Natural killer cell (primary cell): Measurements from ENCODE around the gene RAB31. TPM values are rescaled to one million over a fixed set of nuclear protein-coding genes. Genes with fewer than 3 reads are reported as not detected.
"Not testable (repeated sequence)": the region's sequence is repeated elsewhere in the genome, so short reads cannot be mapped to it uniquely, and the experiment has no call there.

Experiments
- ATAC-seq, 3 donors: fragments of 150-1000 bp in 2 of 3; fragments of 200-7000 bp in 1 of 3; cut with Tn5 transposase; 1 replicate in 1 of 3; 2 replicates in 2 of 3; pipeline ENCODE4 v1.10.0; 2021; ENCODE audit warnings: mild to moderate bottlenecking in 2 of 3, moderate library complexity in 2 of 3
- DNase-seq, 2 donors: peaks; one replicate each; pipeline versions ENCODE4 v3.0.0 to v3.0.0-alpha.2; 2013 to 2021; ENCODE audit warnings: mixed read lengths in 1 of 2
- H3K27ac ChIP-seq: one replicate; pipeline ENCODE4 v1.5.1; 2013; ENCODE audit warnings: mild to moderate bottlenecking, low read length
- H3K27me3 ChIP-seq: one replicate; pipeline ENCODE4 v1.6.1; 2013; ENCODE audit warnings: low read length; ENCODE audit not compliant: control insufficient read depth, insufficient read depth
- H3K36me3 ChIP-seq: one replicate; pipeline ENCODE4 v1.6.1; 2013; ENCODE audit warnings: low read length; ENCODE audit not compliant: control insufficient read depth, insufficient read depth
- H3K4me1 ChIP-seq: one replicate; pipeline ENCODE4 v1.6.1; 2013; ENCODE audit warnings: low read length; ENCODE audit not compliant: control insufficient read depth, insufficient read depth
- H3K4me3 ChIP-seq: one replicate; pipeline ENCODE4 v1.5.1; 2013; ENCODE audit warnings: low read length
- H3K9me3 ChIP-seq: one replicate; pipeline ENCODE4 v1.6.1; 2013; ENCODE audit warnings: low read length; ENCODE audit not compliant: control insufficient read depth, insufficient read depth
- H3K27ac Mint-ChIP-seq, 2 donors: one replicate each; pipeline ENCODE4 v1.8.0; 2022; ENCODE audit warnings: mild to moderate bottlenecking in 2 of 2, mixed read lengths in 2 of 2, moderate library complexity in 1 of 2
- H3K27me3 Mint-ChIP-seq, 2 donors: one replicate each; pipeline ENCODE4 v1.8.0; 2022; ENCODE audit warnings: low read depth in 2 of 2, mixed read lengths in 2 of 2
- H3K36me3 Mint-ChIP-seq: one replicate; pipeline ENCODE4 v1.8.0; 2022; ENCODE audit warnings: mixed read lengths
- H3K4me1 Mint-ChIP-seq, 2 donors: one replicate each; pipeline ENCODE4 v1.8.0; 2022; ENCODE audit warnings: mixed read lengths in 2 of 2
- H3K4me3 Mint-ChIP-seq: one replicate; pipeline ENCODE4 v1.8.0; 2022; ENCODE audit warnings: mild to moderate bottlenecking, moderate library complexity, mixed read lengths
- H3K9me3 Mint-ChIP-seq, 2 donors: one replicate each; pipeline ENCODE4 v1.8.0; 2022; ENCODE audit warnings: mixed read lengths in 2 of 2
- CTCF ChIP-seq: fragments of 200-600 bp; IDR thresholded peaks from one replicate; pipeline ENCODE4 v1.8.0; 2022; ENCODE audit warnings: antibody characterized with exemption
- WGBS: methylation state at CpG from one replicate; pipeline ENCODE4 v1.1.7; 2013; ENCODE audit warnings: missing lambda C conversion rate; ENCODE audit not compliant: insufficient coverage; 5-methylcytosine and 5-hydroxymethylcytosine counted together
- intact Hi-C: fragments of 100-400 bp; cut with micrococcal nuclease; formaldehyde crosslinking; loops from one replicate; pipeline ENCODE4 v1.14.2; 2022
- total RNA-seq, 4 donors: library from RNA; stranded (reverse); fragments of 120-200 nt in 1 of 4; gene quantifications; one replicate each; pipeline versions ENCODE4 v1.2.3 to v1.2.4, GENCODE V29; 2013 to 2022

RAB31 gene
- total RNA-seq, 3 donors from 2014 or later (not counting 1 experiment from before 2014, with no cell fraction given), result 5.3 to 26.1 (median 9.9) TPM

DNA sequence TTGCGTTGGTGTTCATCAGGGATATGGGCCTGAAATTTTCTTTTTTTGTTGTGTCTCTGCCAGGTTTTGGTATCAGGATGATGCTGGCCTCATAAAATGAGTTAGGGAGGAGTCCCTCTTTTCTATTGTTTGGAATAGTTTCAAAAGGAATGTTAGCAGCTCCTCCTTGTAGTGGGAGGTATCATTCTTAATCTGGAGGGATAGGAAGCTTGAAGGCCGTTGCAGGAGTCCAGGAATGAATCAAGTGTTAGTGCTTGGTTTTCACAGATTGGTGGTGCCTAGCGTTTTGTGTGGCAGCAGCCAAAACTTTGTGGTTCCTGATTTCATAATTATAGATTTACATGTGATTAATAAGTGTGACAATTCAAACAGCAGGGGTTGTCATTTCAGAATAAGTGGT, 62.0 kb downstream of the RAB31 start:
- intact Hi-C loops, H3K9me3 ChIP-seq, DNase-seq, H3K4me3 Mint-ChIP-seq, H3K27me3 ChIP-seq, H3K4me3 ChIP-seq, H3K27ac Mint-ChIP-seq, H3K36me3 Mint-ChIP-seq, H3K27ac ChIP-seq, H3K9me3 Mint-ChIP-seq, ATAC-seq, H3K36me3 ChIP-seq: not testable (repeated sequence)
- peaks cover 12 to 21% of the 10 kb centered on the region in 2 donors for H3K27me3 Mint-ChIP-seq
- 66% methylated on average over 3 of the region's 3 CpGs for WGBS
- H3K4me1 Mint-ChIP-seq, result peaks cover 8 to 11% of the 10 kb centered on the region in 2 donors
- peaks cover 16% of the 10 kb centered on the region for H3K4me1 ChIP-seq

DNA sequence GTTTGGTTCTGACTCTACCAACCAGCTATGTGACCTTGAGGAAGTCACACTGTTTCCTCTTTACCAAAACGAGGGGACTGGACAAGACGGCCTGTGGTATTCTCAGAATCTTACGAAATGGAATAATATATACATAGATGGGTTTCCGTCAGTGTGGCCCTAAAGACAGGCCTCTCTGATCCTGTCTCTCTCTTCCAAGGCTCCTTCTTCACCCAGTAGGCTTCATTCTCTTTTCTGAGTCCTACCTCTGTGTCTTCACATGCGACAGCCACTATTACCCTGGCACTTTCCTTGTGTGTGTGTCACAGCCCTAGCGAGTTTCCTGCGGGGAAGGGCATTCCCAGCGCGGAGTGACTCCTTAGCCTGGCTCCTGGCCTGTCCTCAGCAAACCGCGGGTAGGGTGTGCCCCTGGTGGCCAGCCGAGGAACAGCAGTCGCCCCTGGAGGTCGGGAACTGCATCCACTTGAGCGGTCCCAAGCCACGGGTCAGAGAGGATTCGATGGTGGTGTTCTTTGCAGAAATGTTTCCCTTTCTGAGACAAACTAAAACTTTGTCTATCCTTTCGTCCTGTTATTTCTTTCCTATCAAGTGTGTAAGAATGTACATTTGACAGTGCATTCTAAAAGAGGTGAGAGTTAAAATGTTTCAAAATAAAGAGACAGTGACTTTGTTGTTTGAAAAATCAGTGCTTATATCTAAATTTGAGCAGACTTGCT, 63.3 kb downstream of the RAB31 start:
- intact Hi-C loops, result loop anchor here (1.0 kb wide), 2 partner anchors 159 to 196 kb away; no protein-coding TSS in a partner anchor
- peaks cover 12 to 21% of the 10 kb centered on the region in 2 donors for H3K27me3 Mint-ChIP-seq
- no peak overlapping the region for H3K4me3 Mint-ChIP-seq
- H3K36me3 ChIP-seq, result no peaks in the 10 kb centered on the region
- H3K4me1 Mint-ChIP-seq, result peaks cover 8 to 11% of the 10 kb centered on the region in 2 donors
- H3K9me3 ChIP-seq, result no peaks in the 10 kb centered on the region
- ATAC-seq (peak; percentile 86 to 98 (median 93)), DNase-seq (peak; percentile 57 to 66)
- no peak overlapping the region for H3K27ac ChIP-seq
- H3K9me3 Mint-ChIP-seq, result no peaks in the 10 kb centered on the region
- no peaks in the 10 kb centered on the region for H3K27me3 ChIP-seq
- H3K27ac Mint-ChIP-seq, result peak overlapping the region in 1 of 2 donors; percentile 9
- H3K4me3 ChIP-seq, result no peak overlapping the region
- peak; percentile 98 for TF ChIP-seq CTCF
- H3K36me3 Mint-ChIP-seq, result no peaks in the 10 kb centered on the region
- WGBS, result 26% methylated on average over 18 of the region's 18 CpGs
- peaks cover 13% of the 10 kb centered on the region for H3K4me1 ChIP-seq

DNA sequence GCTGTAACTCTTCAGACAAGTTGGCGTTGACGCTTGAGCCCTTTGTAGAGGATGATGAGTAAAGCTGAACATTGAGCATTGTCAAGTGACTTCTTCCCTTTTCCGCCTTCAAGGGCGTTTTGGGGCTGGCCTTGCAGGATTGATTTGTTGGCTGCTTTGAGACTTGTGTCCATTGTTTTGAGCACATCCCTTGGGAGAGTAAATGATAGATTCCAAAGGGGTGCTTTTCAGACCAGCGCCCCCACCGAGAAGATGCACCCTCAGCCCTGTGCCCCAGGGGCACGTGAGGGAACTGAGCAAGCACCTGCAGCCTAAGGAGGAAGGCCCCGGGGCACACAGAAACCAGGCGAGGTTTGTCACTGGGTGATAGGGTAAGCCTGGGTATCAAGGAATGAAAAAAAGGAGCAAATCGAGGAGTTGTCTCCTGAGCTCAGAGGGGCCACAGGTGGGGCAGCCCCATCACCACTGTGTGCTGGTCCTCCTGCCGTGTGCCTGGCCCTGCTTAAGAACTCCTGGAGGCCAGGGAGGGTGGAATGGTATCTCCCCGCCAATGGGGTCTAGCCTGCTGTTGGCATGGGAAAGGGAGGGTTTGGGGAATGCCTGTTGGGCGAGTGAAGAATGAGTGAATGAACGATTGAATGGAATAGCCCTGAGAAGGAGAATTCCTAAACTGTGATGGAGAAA, 64.0 kb downstream of the RAB31 start:
- Mint-ChIP-seq H3K4me1 (peaks cover 8 to 11% of the 10 kb centered on the region in 2 donors), H3K4me3 (no peak overlapping the region), H3K36me3 (no peaks in the 10 kb centered on the region), H3K27me3 (peaks cover 12 to 21% of the 10 kb centered on the region in 2 donors), H3K9me3 (no peaks in the 10 kb centered on the region), H3K27ac (peak overlapping the region in 1 of 2 donors; percentile 9)
- Histone ChIP-seq H3K9me3 (no peaks in the 10 kb centered on the region), H3K27ac (no peak overlapping the region), H3K4me1 (peaks cover 13% of the 10 kb centered on the region), H3K27me3 (no peaks in the 10 kb centered on the region), H3K36me3 (no peaks in the 10 kb centered on the region), H3K4me3 (no peak overlapping the region)
- ATAC-seq, result no peak
- TF ChIP-seq CTCF, result no peak
- 81% methylated on average over 14 of the region's 14 CpGs for WGBS
- no peak for DNase-seq
- intact Hi-C loops, result loop anchor here (1.0 kb wide), 2 partner anchors 160 to 197 kb away; no protein-coding TSS in a partner anchor
